Astrocyte (in vitro differentiated cells and primary cell): Measurements from ENCODE around the gene CSF2. TPM values are rescaled to one million over a fixed set of nuclear protein-coding genes. Genes with fewer than 3 reads are reported as not detected.

Experiments
- DNase-seq: peaks from one replicate; pipeline ENCODE4 v3.0.0-alpha.2; 2010; ENCODE audit warnings: low read depth
- FAIRE-seq: peaks from 2 replicates; lab custom pipeline; 2011; peaks lifted over from hg19 to GRCh38; lab: Jason Lieb, UNC
- H2AFZ ChIP-seq: 2 replicates; pipeline ENCODE4 v1.6.0; 2012; ENCODE audit warnings: low read depth, low read length, inconsistent platforms
- H3K27ac ChIP-seq: 2 replicates; pipeline ENCODE4 v1.5.1; 2011; ENCODE audit warnings: low read depth, low read length, inconsistent platforms
- H3K27me3 ChIP-seq: 2 replicates; pipeline ENCODE4 v1.6.0; 2011; ENCODE audit warnings: low read length, inconsistent platforms; ENCODE audit not compliant: insufficient read depth
- H3K36me3 ChIP-seq: 2 replicates; pipeline ENCODE4 v1.5.1; 2011; ENCODE audit warnings: low read length, inconsistent platforms; ENCODE audit not compliant: insufficient read depth
- H3K4me1 ChIP-seq: 2 replicates; pipeline ENCODE4 v1.5.1; 2011; ENCODE audit warnings: low read length, inconsistent platforms; ENCODE audit not compliant: insufficient read depth
- H3K4me2 ChIP-seq: 2 replicates; pipeline ENCODE4 v1.6.0; 2012; ENCODE audit warnings: low read length, inconsistent platforms
- H3K4me3 ChIP-seq: 2 replicates; pipeline ENCODE4 v1.5.1; 2011; ENCODE audit warnings: low read depth, mild to moderate bottlenecking, low read length, inconsistent platforms; ENCODE audit not compliant: insufficient read depth
- H3K79me2 ChIP-seq: 2 replicates; pipeline ENCODE4 v1.6.0; 2012; ENCODE audit warnings: mild to moderate bottlenecking, low read length, inconsistent platforms; ENCODE audit not compliant: insufficient read depth
- H3K9ac ChIP-seq: 2 replicates; pipeline ENCODE4 v1.6.0; 2012; ENCODE audit warnings: mild to moderate bottlenecking, low read length, inconsistent platforms
- H3K9me3 ChIP-seq: 2 replicates; pipeline ENCODE4 v1.5.1; 2012; ENCODE audit warnings: low read depth, mild to moderate bottlenecking, low read length, inconsistent platforms; ENCODE audit not compliant: insufficient read depth
- H4K20me1 ChIP-seq: 2 replicates; pipeline ENCODE4 v1.6.0; 2012; ENCODE audit warnings: low read length, inconsistent platforms; ENCODE audit not compliant: insufficient read depth
- H3K27ac Mint-ChIP-seq: one replicate; pipeline ENCODE4 v1.8.0; 2021; ENCODE audit warnings: mild to moderate bottlenecking, mixed read lengths; ENCODE audit not compliant: unreplicated experiment
- H3K27me3 Mint-ChIP-seq: one replicate; pipeline ENCODE4 v1.8.0; 2021; ENCODE audit warnings: low read depth, mixed read lengths; ENCODE audit not compliant: unreplicated experiment
- H3K36me3 Mint-ChIP-seq: one replicate; pipeline ENCODE4 v1.8.0; 2021; ENCODE audit warnings: low read depth, mixed read lengths; ENCODE audit not compliant: unreplicated experiment
- H3K4me1 Mint-ChIP-seq: one replicate; pipeline ENCODE4 v1.8.0; 2021; ENCODE audit warnings: low read depth, mixed read lengths; ENCODE audit not compliant: unreplicated experiment
- H3K4me3 Mint-ChIP-seq: one replicate; pipeline ENCODE4 v1.8.0; 2021; ENCODE audit warnings: mild to moderate bottlenecking, moderate library complexity, mixed read lengths; ENCODE audit not compliant: unreplicated experiment
- H3K9me3 Mint-ChIP-seq: one replicate; pipeline ENCODE4 v1.8.0; 2021; ENCODE audit warnings: mild to moderate bottlenecking, mixed read lengths; ENCODE audit not compliant: unreplicated experiment
- EZH2 ChIP-seq: IDR thresholded peaks from 2 replicates; pipeline ENCODE4 v1.6.1; 2012; ENCODE audit warnings: mild to moderate bottlenecking, low read length, inconsistent platforms; ENCODE audit not compliant: insufficient read depth
- total RNA-seq: library from RNA; stranded (reverse); gene quantifications from 2 replicates; pipeline ENCODE4 v1.2.1, GENCODE V29; 2021
- TF ChIP-seq, protein P1 (sequence below): IDR thresholded peaks from 2 replicates; pipeline ENCODE4 v1.5.1; 2011; ENCODE audit warnings: low read depth, mild to moderate bottlenecking, inconsistent platforms, low read length, moderate library complexity; ENCODE audit not compliant: insufficient read depth

Gene CSF2
- total RNA-seq, 1 donor from 2014 or later = not detected

DNA sequence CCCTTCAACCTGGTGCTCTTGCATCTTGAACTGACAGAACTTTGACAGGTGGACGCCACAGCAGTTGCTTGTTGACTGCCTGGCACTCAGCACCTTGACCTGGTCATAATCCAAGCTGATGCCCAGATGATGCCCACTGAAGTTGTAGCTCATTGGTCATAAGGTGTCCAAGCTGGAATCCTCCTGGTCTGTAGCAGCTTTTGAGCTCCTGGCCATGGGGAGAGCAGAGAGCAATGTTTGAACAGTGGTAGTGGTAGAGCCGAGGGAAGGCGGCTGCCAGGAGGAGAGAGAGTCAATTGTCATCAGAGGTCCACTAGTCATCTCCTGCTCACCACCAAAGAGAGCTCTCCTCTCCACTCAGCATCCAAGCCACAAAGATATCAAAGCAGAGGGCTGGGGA is 23.3 kb downstream of the CSF2 start:
- Histone ChIP-seq H3K9ac (no peak overlapping the region), H4K20me1 (no peaks in the 10 kb centered on the region), H3K36me3 (no peaks in the 10 kb centered on the region), H3K4me1 (peaks cover 36% of the 10 kb centered on the region), H2AFZ (no peak overlapping the region), H3K79me2 (no peaks in the 10 kb centered on the region), H3K9me3 (no peaks in the 10 kb centered on the region), H3K4me2 (no peak overlapping the region), H3K27me3 (no peaks in the 10 kb centered on the region), H3K27ac (no peak overlapping the region), H3K4me3 (no peak overlapping the region)
- TF ChIP-seq, protein P1, sequence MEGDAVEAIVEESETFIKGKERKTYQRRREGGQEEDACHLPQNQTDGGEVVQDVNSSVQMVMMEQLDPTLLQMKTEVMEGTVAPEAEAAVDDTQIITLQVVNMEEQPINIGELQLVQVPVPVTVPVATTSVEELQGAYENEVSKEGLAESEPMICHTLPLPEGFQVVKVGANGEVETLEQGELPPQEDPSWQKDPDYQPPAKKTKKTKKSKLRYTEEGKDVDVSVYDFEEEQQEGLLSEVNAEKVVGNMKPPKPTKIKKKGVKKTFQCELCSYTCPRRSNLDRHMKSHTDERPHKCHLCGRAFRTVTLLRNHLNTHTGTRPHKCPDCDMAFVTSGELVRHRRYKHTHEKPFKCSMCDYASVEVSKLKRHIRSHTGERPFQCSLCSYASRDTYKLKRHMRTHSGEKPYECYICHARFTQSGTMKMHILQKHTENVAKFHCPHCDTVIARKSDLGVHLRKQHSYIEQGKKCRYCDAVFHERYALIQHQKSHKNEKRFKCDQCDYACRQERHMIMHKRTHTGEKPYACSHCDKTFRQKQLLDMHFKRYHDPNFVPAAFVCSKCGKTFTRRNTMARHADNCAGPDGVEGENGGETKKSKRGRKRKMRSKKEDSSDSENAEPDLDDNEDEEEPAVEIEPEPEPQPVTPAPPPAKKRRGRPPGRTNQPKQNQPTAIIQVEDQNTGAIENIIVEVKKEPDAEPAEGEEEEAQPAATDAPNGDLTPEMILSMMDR = no peak
- no peak for TF ChIP-seq EZH2
- Mint-ChIP-seq H3K27ac (no peak overlapping the region), H3K36me3 (no peaks in the 10 kb centered on the region), H3K9me3 (no peaks in the 10 kb centered on the region), H3K4me1 (peaks cover 21% of the 10 kb centered on the region), H3K4me3 (no peak overlapping the region), H3K27me3 (peaks cover 12% of the 10 kb centered on the region)
- no peak for FAIRE-seq
- DNase-seq = no peak

DNA sequence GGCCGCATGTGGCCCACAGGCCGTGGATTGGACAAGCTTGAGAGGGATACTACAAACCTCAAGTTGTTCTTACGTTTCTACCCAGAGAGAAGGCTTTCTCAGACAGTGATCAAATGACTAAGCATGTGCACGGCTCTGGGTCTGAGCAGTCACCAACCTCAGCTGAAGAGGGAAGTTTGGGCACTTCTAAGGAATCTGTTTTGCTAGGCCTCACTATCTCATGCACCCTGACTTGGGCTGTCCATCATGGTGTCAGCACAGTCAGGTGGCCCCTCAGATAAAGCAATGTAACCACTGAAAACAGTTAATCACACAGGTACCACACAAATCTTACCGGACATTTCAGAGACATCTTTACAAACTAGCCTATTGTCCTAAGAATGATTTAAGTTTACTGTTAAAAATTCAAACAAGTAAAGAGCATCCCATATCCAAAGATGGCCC is 24.6 kb downstream of the CSF2 start:
- peak overlapping the region; percentile 79 for H3K27ac Mint-ChIP-seq
- H3K4me1 Mint-ChIP-seq = peaks cover 29% of the 10 kb centered on the region
- TF ChIP-seq, protein P1 = no peak
- no peak for TF ChIP-seq EZH2
- Histone ChIP-seq H3K27me3 (no peaks in the 10 kb centered on the region), H3K79me2 (no peaks in the 10 kb centered on the region), H3K27ac (peak overlapping the region; percentile 24), H3K4me3 (no peak overlapping the region), H4K20me1 (no peaks in the 10 kb centered on the region), H3K36me3 (no peaks in the 10 kb centered on the region), H3K9ac (no peak overlapping the region), H3K4me2 (no peak overlapping the region), H3K4me1 (peaks cover 49% of the 10 kb centered on the region), H3K9me3 (no peaks in the 10 kb centered on the region), H2AFZ (no peak overlapping the region)
- no peaks in the 10 kb centered on the region for H3K9me3 Mint-ChIP-seq
- no peak for FAIRE-seq
- H3K36me3 Mint-ChIP-seq = no peaks in the 10 kb centered on the region
- H3K4me3 Mint-ChIP-seq = no peak overlapping the region
- H3K27me3 Mint-ChIP-seq = peaks cover 12% of the 10 kb centered on the region
- DNase-seq = peak; percentile 69

- Mint-ChIP-seq H3K9me3 (no peaks in the 10 kb centered on the region), H3K36me3 (no peaks in the 10 kb centered on the region), H3K27me3 (peaks cover 12% of the 10 kb centered on the region), H3K27ac (no peak overlapping the region), H3K4me3 (no peak overlapping the region), H3K4me1 (peaks cover 33% of the 10 kb centered on the region)
- H3K27ac ChIP-seq = peak overlapping the region; percentile 24
- no peak overlapping the region for H3K4me3 ChIP-seq
- H3K9me3 ChIP-seq = no peaks in the 10 kb centered on the region
- no peaks in the 10 kb centered on the region for H3K36me3 ChIP-seq
- H3K79me2 ChIP-seq = no peaks in the 10 kb centered on the region
- H2AFZ ChIP-seq = no peak overlapping the region
- no peak overlapping the region for H3K9ac ChIP-seq
- H3K27me3 ChIP-seq = no peaks in the 10 kb centered on the region
- TF ChIP-seq EZH2 = no peak
- TF ChIP-seq, protein P1 = no peak
- no peak overlapping the region for H3K4me2 ChIP-seq
- peaks cover 53% of the 10 kb centered on the region for H3K4me1 ChIP-seq
- no peak for FAIRE-seq
- DNase-seq = peak; percentile 22
- no peaks in the 10 kb centered on the region for H4K20me1 ChIP-seq
Measured at GRCh38 chr5:132098621-132099020, 25.0 kb downstream of the CSF2 start.
